LNCAP (cell line): ENCODE data around the gene MALT1.

Source experiments
- CTCF ChIP-seq: fragments of 450-650 bp; IDR thresholded peaks from 2 replicates; pipeline ENCODE4 v1.5.1; 2017; ENCODE audit warnings: mild to moderate bottlenecking

Gene MALT1

GRCh38 chr18:58635891-58636290, 35.4 kb upstream of the MALT1 start:
- no peak for TF ChIP-seq CTCF

GRCh38 chr18:58637197-58637596, 34.1 kb upstream of the MALT1 start:
- TF ChIP-seq CTCF = no peak

GRCh38 chr18:58637946-58638345, 33.3 kb upstream of the MALT1 start:
- no peak for TF ChIP-seq CTCF

- TF ChIP-seq CTCF = no peak
These were observed 32.8 kb upstream of the MALT1 start for GRCh38 chr18:58638441-58638840.

GRCh38 chr18:58639237-58639636, 32.0 kb upstream of the MALT1 start:
- TF ChIP-seq CTCF = no peak

GRCh38 chr18:58639751-58640427, 31.4 kb upstream of the MALT1 start:
- TF ChIP-seq CTCF = no peak

- no peak for TF ChIP-seq CTCF
These were observed 30.8 kb upstream of the MALT1 start for GRCh38 chr18:58640428-58640805.
